ENCODE data around the gene PLOD1. TPM values are rescaled to one million over a fixed set of nuclear protein-coding genes. Genes with fewer than 3 reads are reported as not detected.

PLOD1 gene
- total RNA-seq, 4 donors from 2014 or later, result 14.6 to 324 (median 55.8) TPM

DNA sequence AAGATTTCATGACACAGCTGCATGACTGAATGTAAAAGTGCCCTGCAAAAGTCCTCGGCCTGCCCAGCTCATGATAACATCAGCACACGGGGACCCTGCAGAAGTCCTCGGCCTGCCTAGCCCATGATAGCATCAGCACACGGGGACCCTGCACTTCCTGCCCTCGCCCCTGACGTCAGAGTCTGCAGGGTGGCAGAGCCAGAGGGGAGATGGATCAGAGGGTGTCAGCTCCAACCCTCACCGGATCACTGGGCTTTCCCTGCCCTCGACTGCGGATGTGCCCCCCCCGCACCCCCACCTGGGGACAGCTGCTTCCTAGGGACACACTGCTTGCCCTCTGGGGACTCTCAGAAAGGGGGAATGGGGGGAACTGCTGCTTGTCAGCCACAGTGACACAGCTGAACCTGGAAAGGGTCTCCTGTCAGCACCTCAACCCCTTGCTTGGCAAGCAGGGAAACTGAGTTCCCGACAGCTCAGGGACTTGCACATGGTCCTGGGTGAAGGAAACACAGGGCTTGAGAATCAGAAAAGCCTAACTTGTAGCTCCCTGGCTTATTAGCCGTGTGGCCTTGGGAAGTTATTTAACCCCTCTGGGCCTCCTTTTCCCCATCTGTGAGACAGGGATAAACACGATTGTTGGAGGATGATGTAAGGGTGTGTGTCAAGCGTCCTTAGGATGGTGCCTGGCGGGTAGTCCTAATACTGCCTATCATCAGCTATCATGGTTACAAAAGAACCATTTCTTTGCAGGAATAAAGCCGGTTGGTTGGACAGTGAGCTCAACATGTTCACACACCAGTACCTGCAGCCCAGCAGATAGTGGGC is 76.4 kb downstream of the PLOD1 start:
- no peak for DNase-seq
- H3K4me3 ChIP-seq, result no peak overlapping the region
- no peaks in the 10 kb centered on the region for H3K36me3 ChIP-seq
- intact Hi-C loops (cut with DNase I; ENCODE audit: low total_unique reads), result no loop called here
- no peaks in the 10 kb centered on the region for H3K27me3 ChIP-seq
- TF ChIP-seq, protein P1, sequence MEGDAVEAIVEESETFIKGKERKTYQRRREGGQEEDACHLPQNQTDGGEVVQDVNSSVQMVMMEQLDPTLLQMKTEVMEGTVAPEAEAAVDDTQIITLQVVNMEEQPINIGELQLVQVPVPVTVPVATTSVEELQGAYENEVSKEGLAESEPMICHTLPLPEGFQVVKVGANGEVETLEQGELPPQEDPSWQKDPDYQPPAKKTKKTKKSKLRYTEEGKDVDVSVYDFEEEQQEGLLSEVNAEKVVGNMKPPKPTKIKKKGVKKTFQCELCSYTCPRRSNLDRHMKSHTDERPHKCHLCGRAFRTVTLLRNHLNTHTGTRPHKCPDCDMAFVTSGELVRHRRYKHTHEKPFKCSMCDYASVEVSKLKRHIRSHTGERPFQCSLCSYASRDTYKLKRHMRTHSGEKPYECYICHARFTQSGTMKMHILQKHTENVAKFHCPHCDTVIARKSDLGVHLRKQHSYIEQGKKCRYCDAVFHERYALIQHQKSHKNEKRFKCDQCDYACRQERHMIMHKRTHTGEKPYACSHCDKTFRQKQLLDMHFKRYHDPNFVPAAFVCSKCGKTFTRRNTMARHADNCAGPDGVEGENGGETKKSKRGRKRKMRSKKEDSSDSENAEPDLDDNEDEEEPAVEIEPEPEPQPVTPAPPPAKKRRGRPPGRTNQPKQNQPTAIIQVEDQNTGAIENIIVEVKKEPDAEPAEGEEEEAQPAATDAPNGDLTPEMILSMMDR (IDR thresholded peaks at IDR 0.05), result no peak
- no peak for TF ChIP-seq POLR2A (IDR thresholded peaks at IDR 0.05)
- H3K9me3 ChIP-seq, result no peaks in the 10 kb centered on the region
- no peak overlapping the region for H3K27ac ChIP-seq
- H3K4me1 ChIP-seq, result no peaks in the 10 kb centered on the region

DNA sequence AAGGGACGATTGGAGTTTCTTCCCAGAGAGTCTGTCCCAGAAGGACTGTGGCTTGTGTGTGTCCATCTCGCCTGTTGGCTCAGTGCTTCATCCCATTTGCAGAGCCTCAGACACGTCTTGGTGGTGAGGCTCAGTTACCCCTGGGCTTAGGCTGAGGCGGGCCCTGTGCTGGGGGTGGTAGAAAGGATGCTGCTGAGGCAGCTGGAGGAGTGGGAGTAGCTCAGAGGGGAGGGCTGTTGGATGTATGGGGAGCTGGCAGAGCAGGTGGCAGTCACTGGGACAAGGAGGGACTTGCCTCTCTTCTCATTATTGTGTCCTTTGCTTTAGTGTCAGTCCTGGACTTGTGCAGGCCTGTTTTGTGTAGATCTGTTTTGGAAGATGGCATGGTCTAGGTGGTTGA is 77.5 kb downstream of the PLOD1 start:
- intact Hi-C loops (cut with DNase I; ENCODE audit: low total_unique reads), result no loop called here
- Histone ChIP-seq H3K27ac (no peak overlapping the region), H3K27me3 (no peaks in the 10 kb centered on the region), H3K4me3 (no peak overlapping the region), H3K4me1 (no peaks in the 10 kb centered on the region), H3K9me3 (no peaks in the 10 kb centered on the region), H3K36me3 (no peaks in the 10 kb centered on the region)
- TF ChIP-seq, protein P1 (IDR thresholded peaks at IDR 0.05), result no peak
- TF ChIP-seq POLR2A (IDR thresholded peaks at IDR 0.05), result no peak
- no peak for DNase-seq

- H3K27ac ChIP-seq, result no peak overlapping the region
- DNase-seq, result no peak
- H3K4me3 ChIP-seq, result no peak overlapping the region
- H3K4me1 ChIP-seq, result no peaks in the 10 kb centered on the region
- TF ChIP-seq POLR2A (IDR thresholded peaks at IDR 0.05), result no peak
- TF ChIP-seq, protein P1 (IDR thresholded peaks at IDR 0.05), result no peak
- no peaks in the 10 kb centered on the region for H3K9me3 ChIP-seq
- no peaks in the 10 kb centered on the region for H3K27me3 ChIP-seq
- intact Hi-C loops (cut with DNase I; ENCODE audit: low total_unique reads), result no loop called here
- H3K36me3 ChIP-seq, result no peaks in the 10 kb centered on the region
These were observed 78.2 kb downstream of the PLOD1 start for GRCh38 chr1:12012560-12013316.

- H3K9me3 ChIP-seq, result no peaks in the 10 kb centered on the region
- peak overlapping the region in 1 of 2 donors; percentile 6 for H3K27ac ChIP-seq
- TF ChIP-seq, protein P1 (IDR thresholded peaks at IDR 0.05), result no peak
- TF ChIP-seq POLR2A (IDR thresholded peaks at IDR 0.05), result no peak
- intact Hi-C loops (cut with DNase I; ENCODE audit: low total_unique reads), result no loop called here
- no peaks in the 10 kb centered on the region for H3K4me1 ChIP-seq
- no peaks in the 10 kb centered on the region for H3K36me3 ChIP-seq
- no peak for DNase-seq
- H3K4me3 ChIP-seq, result no peak overlapping the region
- no peaks in the 10 kb centered on the region for H3K27me3 ChIP-seq
These were observed 79.8 kb downstream of the PLOD1 start for GRCh38 chr1:12014141-12014991.

Measured in uterus (tissue), 4 donors.